Left ventricle myocardium inferior (tissue), 1 donor: ENCODE data around the gene MYOM1. TPM values are rescaled to one million over a fixed set of nuclear protein-coding genes. Genes with fewer than 3 reads are reported as not detected.

Experiments used
- DNase-seq: peaks from one replicate; pipeline ENCODE4 v3.0.0-alpha.2; 2020
- H3K27ac ChIP-seq: fragments of 200-600 bp; replicated peaks from 2 replicates; pipeline ENCODE4 v1.8.0; 2021
- H3K27me3 ChIP-seq: fragments of 200-600 bp; 2 replicates; pipeline ENCODE4 v1.8.0; 2021; ENCODE audit warnings: low read depth
- H3K36me3 ChIP-seq: fragments of 200-600 bp; 2 replicates; pipeline ENCODE4 v1.8.0; 2021
- H3K4me1 ChIP-seq: fragments of 200-600 bp; 2 replicates; pipeline ENCODE4 v1.8.0; 2021
- H3K4me3 ChIP-seq: fragments of 200-600 bp; 2 replicates; pipeline ENCODE4 v1.8.0; 2021; ENCODE audit warnings: mild to moderate bottlenecking, moderate library complexity
- H3K9me3 ChIP-seq: fragments of 200-600 bp; replicated peaks from 2 replicates; pipeline ENCODE4 v1.8.0; 2021
- CTCF ChIP-seq: fragments of 200-600 bp; IDR thresholded peaks from 2 replicates; pipeline ENCODE4 v1.8.0; 2021; ENCODE audit warnings: antibody characterized with exemption, mild to moderate bottlenecking, borderline replicate concordance
- intact Hi-C: fragments of 100-400 bp; cut with micrococcal nuclease; formaldehyde crosslinking; loops from one replicate; pipeline ENCODE4 v1.11.0; 2022
- long read RNA-seq: library from polyadenylated mRNA; unstranded; transcript quantifications from one replicate; pipeline ENCODE4 v2.0.0, GENCODE V29; 2021
- total RNA-seq: library from RNA; stranded (reverse); fragmentation: NEBNext Ultra II Directional; extraction: Animal tissue kit (Norgen Biotek cat#: 25700); gene quantifications from one replicate; pipeline ENCODE4 v1.2.1, GENCODE V29; 2021
- donor health status: DM: no; HTN: yes; CAD: no; lungs with severe emphysema.

The MYOM1 gene
- total RNA-seq, result 667 TPM
- long read RNA-seq, full-length matches to known transcripts, result 149 of 590 reads
- long read RNA-seq, partial matches to known transcripts, result 388 of 590 reads
- long read RNA-seq, other reads (novel, unspliced or antisense), result 53 of 590 reads

GRCh38 chr18:3219631-3220335 lies at the start of gene MYOM1:
Gene MYOM1, minus strand, starts transcription at chr18:3219968. Its CDS starts 4,745 bp downstream, at chr18:3215223.
- Histone ChIP-seq H3K36me3 (peaks cover 16% of the 10 kb centered on the region), H3K27ac (peak within 1 kb of the TSS; percentile 92), H3K9me3 (no peaks in the 10 kb centered on the region), H3K4me1 (peaks cover 65% of the 10 kb centered on the region), H3K27me3 (no peaks in the 10 kb centered on the region), H3K4me3 (peak within 1 kb of the TSS; percentile 71)
- no peak for TF ChIP-seq CTCF
- DNase-seq, result no peak
- intact Hi-C loops, result no loop called here

DNA sequence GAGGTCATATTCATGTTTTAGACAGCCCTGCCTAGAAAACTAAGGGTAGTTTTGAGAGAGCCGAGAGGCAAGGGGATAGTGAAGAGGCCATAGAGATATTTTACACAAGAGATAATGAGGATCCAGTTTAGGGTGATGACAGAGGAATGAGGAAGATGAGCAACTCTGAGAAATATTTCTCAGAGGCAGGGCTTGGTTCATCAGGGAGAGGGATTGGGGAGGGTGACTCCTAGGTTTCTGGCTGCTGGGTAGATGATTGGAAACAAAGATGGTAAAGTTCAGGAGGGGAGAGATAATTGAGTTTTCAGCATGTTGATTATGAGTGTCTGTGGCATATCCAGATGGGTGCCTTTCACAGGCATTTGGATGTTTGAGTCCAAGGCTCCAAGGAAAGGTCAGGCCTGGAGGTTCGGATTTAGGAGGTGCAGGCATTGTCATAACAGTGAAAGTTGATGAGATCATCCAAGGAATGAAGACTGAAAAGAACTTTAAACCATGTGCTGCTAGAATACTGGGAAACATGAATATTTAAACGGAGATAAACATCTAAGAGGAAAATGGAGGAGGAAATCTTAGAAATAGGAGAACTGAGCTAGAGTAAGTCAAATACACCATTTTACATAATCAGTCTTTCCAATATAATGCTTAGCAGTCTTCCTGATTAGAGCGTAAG lies 49.6 kb upstream of the MYOM1 start:
- H3K4me1 ChIP-seq, result peaks cover 91% of the 10 kb centered on the region
- H3K27me3 ChIP-seq, result no peaks in the 10 kb centered on the region
- TF ChIP-seq CTCF, result no peak
- H3K4me3 ChIP-seq, result no peak overlapping the region
- DNase-seq, result no peak
- H3K36me3 ChIP-seq, result peaks cover 17% of the 10 kb centered on the region
- intact Hi-C loops, result no loop called here
- no peaks in the 10 kb centered on the region for H3K9me3 ChIP-seq
- H3K27ac ChIP-seq, result peak overlapping the region; percentile 33

DNA sequence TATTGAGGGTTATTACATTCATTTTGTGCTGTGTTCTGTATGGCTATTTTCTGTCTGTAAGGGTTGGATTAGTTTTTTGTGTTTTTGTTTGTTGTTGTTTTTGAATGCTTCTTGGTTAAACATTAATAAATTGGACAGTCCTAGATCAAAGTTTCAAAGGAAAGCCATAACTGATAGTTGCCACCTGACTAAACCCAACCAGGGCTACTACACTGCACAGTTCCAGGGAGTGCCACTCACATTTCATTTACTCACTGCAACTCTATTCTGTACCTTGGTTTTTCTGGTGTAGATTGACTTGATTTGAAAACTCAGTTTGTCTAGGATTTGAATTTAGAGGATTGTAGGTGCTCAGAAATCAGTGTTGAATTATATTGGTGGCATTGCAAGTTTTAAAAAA lies 48.5 kb upstream of the MYOM1 start:
- DNase-seq, result no peak
- peaks cover 100% of the 10 kb centered on the region for H3K4me1 ChIP-seq
- H3K27ac ChIP-seq, result peak overlapping the region; percentile 33

GRCh38 chr18:3266062-3266608 lies 46.4 kb upstream of the MYOM1 start:
- DNase-seq, result no peak

More for the DNA sequence above, 48.5 kb upstream of the MYOM1 start:
- intact Hi-C loops, result no loop called here
- H3K36me3 ChIP-seq, result peaks cover 6% of the 10 kb centered on the region
- no peaks in the 10 kb centered on the region for H3K27me3 ChIP-seq
- no peaks in the 10 kb centered on the region for H3K9me3 ChIP-seq
- no peak for TF ChIP-seq CTCF
- H3K4me3 ChIP-seq, result no peak overlapping the region

More at GRCh38 chr18:3266062-3266608, 46.4 kb upstream of the MYOM1 start:
- no peak overlapping the region for H3K4me3 ChIP-seq
- H3K36me3 ChIP-seq, result no peaks in the 10 kb centered on the region
- TF ChIP-seq CTCF, result no peak
- H3K27me3 ChIP-seq, result no peaks in the 10 kb centered on the region
- H3K4me1 ChIP-seq, result peaks cover 99% of the 10 kb centered on the region
- H3K9me3 ChIP-seq, result no peaks in the 10 kb centered on the region
- peak overlapping the region; percentile 10 for H3K27ac ChIP-seq
- intact Hi-C loops, result no loop called here
